SIG-M5 (cell line): Measurements from ENCODE around the gene CRYL1.

Source experiments
- DNase-seq: peaks from one replicate; lab custom pipeline; 2025; lab: John Stamatoyannopoulos, UW

The CRYL1 gene

DNA sequence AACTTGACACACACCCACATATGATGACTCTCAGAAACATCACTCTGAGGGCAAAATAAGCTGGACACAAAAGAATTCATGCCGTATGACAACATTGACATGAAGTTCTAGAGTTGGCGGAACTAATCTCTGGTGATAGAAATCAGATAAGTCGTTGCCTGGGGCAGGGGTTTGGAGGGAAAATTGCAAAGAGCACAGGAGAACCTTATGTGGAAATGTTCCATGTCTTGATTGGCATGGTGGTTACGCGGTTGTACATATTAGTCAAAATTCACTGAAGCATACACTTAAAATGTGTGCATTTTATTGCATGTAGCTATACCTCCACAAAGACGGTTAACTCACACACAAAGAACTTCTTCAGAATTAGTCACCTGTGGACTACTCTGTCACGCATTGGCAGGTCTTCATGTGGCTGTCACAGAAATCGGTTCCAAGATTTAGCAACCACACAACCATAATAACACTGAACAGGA is 155.7 kb downstream of the CRYL1 start:
- DNase-seq: no peak

DNA sequence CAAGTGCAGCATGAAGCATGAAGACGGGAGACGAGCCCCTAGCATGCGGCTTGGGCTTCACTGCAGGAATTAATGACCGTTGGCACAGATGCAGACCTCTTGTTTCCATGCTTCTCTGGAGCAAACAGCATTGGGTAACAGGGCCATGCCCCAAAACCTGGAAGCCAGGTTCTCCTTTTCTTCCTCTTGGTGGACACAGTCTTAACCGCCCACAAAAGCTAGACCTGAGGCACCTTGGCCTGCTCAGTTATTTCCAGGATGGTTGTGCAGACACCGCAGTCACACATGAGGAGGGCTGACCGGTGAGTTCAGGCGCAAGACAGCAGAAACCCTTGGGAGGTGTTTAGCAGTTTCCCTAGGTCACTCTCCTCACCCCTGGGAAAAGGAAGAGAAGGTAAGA is 159.6 kb downstream of the CRYL1 start:
- no peak for DNase-seq

DNA sequence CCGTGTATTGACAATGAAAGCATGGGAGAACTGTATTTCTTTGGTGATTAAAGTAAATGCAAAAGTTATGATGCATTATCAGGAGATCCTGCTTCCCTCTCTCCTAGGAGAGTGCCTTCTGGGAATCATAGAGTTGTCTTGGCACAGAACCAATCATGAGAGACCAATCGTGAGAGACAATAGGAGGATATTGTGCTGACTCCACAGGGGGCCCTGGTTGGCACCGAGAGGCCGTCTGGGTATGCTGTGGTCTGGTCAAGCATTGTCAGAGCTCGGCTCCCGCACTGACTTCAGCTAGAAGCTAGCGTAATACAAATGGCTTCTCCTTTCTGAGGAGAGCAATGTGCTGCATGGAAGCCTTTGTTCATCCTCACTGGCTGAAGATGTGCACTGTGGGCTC is 162.1 kb downstream of the CRYL1 start:
- DNase-seq: no peak

DNA sequence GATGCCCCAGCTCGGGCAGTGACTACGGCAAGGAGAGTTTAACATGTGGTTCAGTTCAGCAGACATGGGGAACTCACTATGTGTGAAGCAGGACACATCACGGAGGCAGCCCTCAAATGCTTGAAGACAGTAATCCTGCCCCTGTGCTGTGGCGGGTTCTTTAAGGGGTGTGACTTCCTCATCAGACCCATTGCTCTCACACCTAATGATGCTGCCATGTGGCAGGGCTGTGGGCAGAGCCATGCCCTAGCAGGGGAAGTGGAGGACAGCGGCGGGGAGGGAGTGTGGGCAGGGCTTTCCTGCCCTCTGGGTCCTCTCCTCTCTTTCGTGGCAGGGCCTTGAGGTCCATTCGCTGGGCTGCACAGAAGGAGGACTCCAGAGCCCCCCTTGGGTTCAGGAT is 162.5 kb downstream of the CRYL1 start:
- DNase-seq: no peak

DNA sequence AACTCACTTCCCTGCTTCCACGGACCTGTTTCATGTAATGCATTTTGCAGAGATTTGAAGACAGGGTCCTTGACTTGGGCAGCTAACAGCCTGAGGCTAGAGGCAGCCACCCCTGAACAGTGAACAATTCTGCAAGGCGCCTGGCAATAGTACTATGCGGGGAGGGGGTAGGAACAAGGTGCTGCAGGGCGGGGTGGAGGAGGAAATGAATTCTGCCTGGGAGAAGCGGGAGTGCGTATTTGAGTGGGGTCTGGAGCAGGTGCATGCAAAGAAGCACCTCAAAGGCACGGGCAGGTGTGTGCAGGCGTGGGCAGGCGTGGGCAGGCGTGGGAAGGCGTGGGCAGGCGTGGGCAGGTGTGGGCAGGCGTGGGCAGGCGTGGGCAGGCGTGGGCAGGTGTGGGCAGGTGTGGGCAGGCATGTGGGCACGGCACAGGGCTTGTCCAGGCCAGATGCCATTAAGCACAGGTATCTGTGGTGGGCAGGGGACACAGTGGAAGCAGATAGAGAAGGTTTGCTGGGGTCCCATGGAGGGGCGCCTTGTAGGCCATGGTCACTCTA is 163.1 kb downstream of the CRYL1 start:
- DNase-seq: no peak

DNA sequence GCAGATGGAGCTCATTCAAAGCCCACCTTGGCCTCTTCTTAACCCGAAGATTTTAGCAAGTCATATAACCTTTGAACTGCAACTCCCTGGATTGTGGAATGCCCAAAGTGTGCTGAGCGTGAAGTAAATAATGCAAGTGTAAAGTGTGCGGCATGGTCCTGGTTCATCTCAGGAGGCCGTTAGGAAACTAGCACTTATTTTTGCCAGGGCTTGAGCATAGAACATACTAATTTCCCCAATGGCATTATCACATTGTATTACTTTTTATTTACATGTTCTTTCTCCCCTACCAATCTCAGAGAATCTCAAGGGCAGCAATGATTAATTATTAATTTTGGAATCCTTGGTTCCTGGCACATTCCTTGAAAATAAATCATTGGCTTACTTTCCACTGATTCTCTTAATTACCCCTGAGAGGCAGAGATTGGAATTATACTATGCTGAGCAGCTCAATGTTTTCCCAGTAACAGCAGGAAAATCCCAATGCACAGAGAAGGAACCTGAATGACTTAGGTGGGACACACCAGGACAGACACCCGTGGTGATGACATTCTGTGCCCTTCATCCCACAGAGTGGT is 164.7 kb downstream of the CRYL1 start:
- no peak for DNase-seq

DNA sequence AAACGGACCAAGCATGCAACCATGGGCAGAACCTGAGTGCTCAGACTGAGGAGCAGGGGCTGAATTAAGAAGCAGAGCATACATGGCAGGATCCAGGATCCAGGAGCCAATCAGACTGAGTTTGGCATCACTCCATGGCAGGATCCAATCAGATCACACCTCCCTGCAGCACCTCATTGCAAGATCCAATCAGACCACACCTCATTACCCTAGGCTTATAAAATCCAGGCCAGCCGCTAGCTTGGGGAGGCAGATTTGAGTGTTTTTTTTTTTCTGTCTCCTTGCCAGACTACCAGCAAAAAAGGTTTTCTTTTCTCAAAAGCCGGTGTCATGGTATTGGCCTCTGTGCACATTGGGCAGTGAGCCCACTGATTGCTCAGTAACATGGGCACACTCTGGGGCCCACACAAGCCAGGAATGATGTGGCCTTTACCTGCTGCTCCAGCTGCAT is 165.6 kb downstream of the CRYL1 start:
- DNase-seq: no peak

DNA sequence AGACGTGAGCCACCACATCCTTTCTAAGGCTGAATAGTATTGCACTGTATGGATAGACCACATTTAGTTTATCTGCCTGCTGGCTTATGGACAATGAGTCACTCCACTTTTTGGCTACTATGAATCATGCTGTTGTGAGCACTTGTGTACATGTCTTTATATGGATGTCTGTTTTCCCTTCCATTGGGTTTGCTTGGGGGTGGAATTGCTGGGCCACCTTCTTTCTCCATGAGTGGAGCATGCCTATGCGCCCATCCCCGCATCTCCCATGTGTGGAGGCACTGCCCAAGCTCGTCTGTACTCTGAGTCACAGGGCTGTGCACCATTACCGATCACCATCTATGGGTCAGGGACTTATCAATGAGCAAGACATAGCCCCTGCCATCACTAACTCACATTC is 166.3 kb downstream of the CRYL1 start:
- no peak for DNase-seq

DNA sequence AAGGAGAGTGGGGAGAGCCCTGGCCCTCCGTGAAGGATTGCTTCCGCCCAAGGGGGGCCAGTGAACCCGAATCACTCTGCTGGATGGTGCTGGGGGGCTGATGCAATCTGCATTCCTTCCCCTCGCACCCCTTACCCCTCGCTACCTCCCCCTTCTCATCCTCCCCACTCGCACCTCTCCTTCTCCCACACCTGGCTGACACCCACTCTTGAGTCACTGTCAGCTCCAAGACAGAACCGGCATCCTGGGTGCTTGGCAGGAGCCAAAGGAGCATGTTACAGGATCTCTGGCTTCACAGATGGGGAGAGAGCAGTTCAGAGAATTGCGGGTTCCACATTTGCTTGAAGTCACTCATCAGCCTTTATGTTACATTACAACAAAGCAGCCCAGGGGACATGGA is 167.6 kb downstream of the CRYL1 start:
- DNase-seq: no peak

DNA sequence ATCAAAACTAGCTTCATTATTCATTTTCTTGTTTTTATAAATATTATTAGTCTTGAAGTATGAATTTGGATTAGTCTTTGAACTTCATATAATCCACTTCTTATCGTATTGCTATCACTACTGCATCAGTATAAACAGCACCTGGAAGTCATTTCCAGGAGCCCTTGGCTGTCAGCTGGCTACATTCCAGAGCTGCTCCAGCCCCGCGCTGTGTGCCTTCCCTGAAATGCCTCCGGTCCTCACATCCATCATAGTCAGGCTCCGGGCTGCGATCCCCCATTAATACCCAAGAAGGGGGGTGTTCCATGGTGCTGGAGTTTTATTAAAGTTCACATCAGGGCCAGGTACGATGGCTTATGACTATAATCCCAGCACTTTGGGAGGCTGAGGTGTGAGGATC is 169.2 kb downstream of the CRYL1 start:
- no peak for DNase-seq

DNA sequence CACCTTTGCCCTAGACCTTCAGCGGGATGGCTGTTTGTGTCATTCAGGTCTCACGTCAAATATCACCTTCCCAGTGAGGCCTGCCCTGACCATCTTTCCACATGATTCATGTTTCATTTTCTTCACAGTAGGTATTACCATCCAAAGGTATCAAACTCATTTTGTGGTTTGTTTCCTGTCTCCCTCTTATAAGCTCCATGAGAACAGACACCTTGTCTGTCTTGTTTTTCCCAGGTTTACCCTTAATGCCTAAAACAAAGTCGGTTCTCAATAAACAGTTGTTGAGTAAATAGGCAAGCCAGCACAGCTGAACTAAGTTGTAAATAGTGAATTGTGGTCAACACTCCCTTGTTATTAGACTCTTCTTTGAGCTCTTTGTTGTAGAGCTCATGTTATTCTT is 170.9 kb downstream of the CRYL1 start:
- no peak for DNase-seq

DNA sequence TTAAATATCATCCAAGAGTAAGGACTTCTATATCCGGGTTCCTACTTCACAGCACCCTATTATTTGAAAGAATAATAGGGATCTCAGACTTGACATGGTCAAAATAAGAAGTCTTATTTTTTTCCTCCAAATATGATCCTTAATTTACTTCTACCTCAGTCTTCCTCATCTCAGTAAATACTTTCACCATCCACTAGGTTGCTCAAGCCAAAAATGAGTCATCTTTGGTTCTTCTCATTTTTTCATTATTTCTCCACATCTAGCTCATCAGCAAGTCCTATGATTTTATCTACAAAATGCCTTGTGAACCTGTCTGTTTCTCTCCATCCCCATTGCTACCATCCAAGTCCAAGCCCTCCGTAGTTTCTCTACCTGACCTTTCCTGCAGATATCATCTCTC is 171.7 kb downstream of the CRYL1 start:
- DNase-seq: peak; percentile 63
